HG02870 (cell line): ENCODE results near the gene TP53.

Experiments used
- ATAC-seq: cut with Tn5 transposase; IDR thresholded peaks from one replicate; pipeline ENCODE4 v1.9.1; 2021; ENCODE audit warnings: mild to moderate bottlenecking, moderate library complexity; ENCODE audit not compliant: unreplicated experiment

TP53 gene

GRCh38 chr17:7707446-7707845 lies 20.2 kb upstream of the TP53 start:
- ATAC-seq, result no peak

DNA sequence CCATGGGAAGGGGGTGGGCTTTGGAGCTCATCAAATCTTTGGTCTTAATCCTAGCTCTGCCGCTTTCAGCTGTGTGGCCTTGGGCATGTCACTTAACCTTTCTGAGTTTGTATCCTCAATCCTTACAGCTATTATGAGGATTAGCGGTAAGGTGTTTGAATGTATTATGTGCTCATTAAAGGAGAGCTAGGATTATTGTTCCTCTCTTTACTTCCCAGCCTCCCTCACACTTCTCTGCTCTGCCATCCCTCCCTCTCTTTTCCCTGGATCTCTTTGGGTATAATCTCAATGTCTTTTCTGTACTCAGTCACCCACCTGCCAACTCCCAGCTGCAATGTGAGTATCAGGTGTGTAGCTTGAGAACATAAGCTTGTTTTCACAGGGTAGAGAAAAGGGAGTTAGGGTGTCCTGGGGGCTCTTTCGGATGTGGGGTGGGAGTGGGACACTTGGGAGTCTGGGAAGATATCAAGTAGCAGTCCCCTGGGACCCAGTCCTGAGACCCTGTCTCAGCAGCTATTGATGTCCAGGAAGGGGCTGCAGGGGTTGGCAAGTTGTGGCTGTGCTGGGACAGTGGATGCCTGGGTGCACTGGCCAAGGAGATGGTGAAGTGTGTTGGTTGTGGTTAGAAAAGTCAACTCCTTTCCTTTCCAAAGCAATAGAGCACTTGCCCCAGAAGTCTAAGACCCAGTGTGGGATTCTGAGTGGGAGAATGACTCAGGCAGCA lies 19.5 kb upstream of the TP53 start:
- ATAC-seq, result no peak

DNA sequence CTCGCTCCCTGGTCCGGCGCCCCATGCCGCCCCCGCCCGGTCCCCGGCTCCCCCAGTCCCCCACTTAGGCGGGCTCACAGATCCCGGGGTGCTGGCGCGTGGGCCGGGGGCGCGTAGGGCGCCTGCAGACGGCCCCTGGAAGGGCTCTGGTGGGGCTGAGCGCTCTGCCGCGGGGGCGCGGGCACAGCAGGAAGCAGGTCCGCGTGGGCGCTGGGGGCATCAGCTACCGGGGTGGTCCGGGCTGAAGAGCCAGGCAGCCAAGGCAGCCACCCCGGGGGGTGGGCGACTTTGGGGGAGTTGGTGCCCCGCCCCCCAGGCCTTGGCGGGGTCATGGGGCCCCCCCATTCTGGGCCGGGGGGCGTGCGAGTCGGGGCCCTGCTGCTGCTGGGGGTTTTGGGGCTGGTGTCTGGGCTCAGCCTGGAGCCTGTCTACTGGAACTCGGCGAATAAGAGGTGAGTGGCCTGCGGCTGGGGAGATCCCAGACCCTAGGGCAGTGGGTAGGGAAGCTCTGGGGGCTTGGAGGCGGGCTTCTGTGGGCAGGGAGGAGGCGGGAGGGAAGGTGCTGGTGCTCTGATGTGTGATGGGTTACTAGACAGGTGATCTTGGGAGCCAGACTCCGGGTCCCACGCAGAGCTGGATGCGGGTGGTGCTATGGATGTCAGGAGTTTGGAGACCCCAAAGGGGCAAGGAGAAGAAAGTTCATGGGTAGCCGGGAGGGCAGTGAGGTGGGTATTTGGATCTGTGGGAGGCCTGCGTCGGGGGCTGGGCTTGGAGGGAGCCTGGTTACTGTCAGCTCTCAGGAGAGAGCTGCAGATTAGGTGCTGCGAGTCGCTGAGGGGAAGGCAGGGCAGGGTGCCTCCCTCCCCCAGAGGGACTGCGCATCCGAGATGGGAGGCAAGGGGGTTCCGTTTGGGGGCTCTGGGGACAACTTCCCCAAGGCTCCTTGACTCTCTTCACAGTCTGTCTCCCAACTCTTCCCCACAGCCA lies 18.3 kb upstream of the TP53 start:
- ATAC-seq, result no peak

GRCh38 chr17:7704601-7705268 lies 17.4 kb upstream of the TP53 start, which contains the start of gene EFNB3:
Gene EFNB3 (plus strand): TSS chr17:7705202. CDS start chr17:7705599, 397 bp downstream.
- ATAC-seq, result no peak

GRCh38 chr17:7703584-7704479 lies 16.5 kb upstream of the TP53 start:
- ATAC-seq, result no peak

- no peak for ATAC-seq
These were observed 15.5 kb upstream of the TP53 start for GRCh38 chr17:7702776-7703175.

DNA sequence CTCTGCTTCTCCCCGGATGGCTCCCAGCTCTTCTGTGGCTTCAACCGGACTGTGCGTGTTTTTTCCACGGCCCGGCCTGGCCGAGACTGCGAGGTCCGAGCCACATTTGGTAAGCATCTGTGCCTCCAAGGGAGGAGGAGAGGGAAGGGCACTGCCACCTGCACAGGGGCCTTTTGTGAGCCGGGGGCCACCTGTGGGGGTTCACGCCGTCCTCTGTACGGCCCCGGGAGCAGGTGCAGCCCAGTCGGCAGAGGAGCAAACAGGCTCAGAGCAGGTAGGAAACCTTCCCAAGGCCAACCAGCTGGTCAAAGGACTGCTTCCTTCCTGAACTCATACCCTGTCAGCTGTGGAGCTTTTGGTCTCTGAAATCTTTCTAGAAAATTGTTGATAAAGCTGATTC lies 14.4 kb upstream of the TP53 start:
- ATAC-seq, result no peak

DNA sequence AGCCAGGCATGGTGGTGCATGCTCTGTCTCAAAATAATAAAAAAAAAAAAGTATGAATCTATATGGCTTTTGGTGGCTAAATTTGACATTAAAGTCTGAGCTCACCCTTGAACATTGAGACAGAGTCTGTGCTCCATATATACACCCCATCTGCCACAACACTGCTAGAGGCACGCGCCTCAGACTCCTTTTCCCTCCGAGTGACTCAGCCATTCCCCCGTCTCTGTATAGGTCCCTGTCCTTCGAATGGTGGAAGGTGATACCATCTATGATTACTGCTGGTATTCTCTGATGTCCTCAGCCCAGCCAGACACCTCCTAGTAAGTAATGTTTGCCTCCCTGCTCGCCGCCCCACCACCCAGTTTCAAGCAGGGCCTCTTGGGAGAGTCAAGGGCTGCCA lies 13.2 kb upstream of the TP53 start:
- ATAC-seq, result no peak

- ATAC-seq, result no peak
These were observed 10.7 kb upstream of the TP53 start for GRCh38 chr17:7697828-7698588.

- ATAC-seq, result no peak
These were observed 8.3 kb upstream of the TP53 start for GRCh38 chr17:7695586-7695985.

DNA sequence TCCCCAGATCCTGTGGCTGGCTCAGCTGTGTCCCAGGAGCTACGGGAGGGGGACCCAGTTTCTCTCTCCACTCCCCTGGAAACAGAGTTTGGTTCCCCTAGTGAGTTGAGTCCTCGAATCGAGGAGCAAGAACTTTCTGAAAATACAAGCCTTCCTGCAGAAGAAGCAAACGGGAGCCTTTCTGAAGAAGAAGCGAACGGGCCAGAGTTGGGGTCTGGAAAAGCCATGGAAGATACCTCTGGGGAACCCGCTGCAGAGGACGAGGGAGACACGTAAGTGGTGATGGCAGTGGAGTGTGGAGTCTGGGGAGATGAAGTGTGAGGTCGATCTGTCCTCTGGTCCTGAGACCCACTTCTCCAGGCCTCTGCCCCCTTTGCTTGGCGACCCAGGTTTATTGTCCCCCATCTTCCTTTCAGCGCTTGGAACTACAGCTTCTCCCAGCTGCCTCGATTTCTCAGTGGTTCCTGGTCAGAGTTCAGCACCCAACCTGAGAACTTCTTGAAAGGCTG lies 1.6 kb upstream of the TP53 start:
- ATAC-seq, result no peak

GRCh38 chr17:7687908-7688807 lies 868 bp upstream of the TP53 start, which contains the start of gene WRAP53:
Gene WRAP53 (plus strand): TSS chr17:7688477. CDS start chr17:7688649, 172 bp downstream.
- ATAC-seq, result peak; percentile 56

- ATAC-seq, result peak; percentile 35
These were observed 843 bp downstream of the TP53 start for GRCh38 chr17:7686222-7687071.

GRCh38 chr17:7685533-7686221 lies 1.6 kb downstream of the TP53 start:
- peak; percentile 51 for ATAC-seq

DNA sequence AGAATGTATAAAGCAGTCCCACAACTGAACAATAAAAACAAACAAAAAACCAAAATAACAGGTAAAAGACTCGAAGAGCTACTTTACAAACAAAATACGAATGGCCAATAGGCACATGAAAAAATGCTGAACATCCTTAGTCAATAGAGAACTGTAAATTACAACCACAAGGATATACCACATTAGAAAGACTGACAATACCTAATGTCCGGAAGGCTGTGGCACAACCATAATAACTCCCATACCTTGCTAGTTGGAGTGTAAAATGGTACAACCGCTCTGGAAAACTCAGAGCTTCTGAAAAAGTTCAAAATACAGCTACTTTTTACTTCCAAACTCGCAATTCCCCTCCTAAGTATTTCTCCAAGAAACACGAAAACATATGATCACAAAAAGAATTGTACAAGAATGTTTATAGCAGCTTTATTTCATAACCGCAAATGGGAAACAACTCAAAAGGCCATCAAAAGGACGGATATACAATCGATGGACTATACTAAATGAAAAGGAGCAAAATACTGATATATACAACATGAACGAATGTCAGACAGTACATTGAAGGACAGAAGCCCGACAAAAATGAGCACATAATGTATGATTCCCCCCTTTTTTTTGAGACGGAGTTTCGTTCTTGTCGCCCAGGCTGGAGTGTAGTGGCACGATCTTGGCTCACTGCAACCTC lies 2.3 kb downstream of the TP53 start:
- ATAC-seq, result no peak

DNA sequence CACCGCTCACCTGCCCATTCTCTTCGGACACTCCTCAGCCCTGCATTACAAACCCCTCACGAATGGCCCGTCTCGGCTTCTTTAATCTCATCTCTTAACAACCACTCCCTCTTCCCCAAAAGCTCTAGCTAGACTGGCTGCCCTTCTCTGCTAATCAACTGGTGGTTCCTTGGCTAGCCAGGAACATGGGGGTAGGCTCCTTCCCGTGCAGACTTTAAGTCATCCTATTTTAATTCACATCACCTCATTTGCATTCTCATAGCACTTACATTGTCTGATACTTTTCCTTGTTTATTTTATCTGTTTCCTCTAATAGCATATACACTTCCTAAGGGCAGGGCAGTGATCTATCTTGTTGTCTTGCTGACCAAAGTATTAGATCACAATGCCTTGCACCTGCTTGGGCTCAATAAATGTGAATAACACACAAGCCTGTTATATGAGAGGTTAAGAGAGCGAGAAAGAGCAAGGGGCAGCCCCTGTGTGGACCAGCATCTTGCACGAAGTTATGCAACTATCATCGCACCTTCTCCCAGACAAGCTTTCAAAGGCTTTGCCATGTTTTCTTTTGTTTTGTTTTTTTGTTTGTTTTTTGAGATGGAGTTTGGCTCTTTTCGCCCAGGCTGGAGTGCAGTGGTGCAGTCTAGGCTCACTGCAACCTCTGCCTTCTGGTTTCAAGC lies 9.8 kb downstream of the TP53 start:
- no peak for ATAC-seq
